Suprapubic skin (tissue), 4 donors: ENCODE data around the gene IL17C. TPM values are rescaled to one million over a fixed set of nuclear protein-coding genes. Genes with fewer than 3 reads are reported as not detected.

Experiments
- DNase-seq, 2 donors: peaks; one replicate each; pipeline ENCODE4 v3.0.0-alpha.2; 2019; ENCODE audit warnings: low spot score in 2 of 2
- H3K27ac ChIP-seq: fragments of 200-600 bp; sonication (generic); one replicate; pipeline ENCODE4 v1.5.1; 2019
- H3K27me3 ChIP-seq: fragments of 200-600 bp; sonication (generic); one replicate; pipeline ENCODE4 v1.5.1; 2019
- H3K36me3 ChIP-seq: fragments of 200-600 bp; sonication (generic); one replicate; pipeline ENCODE4 v1.5.1; 2019
- H3K4me1 ChIP-seq: fragments of 200-600 bp; sonication (generic); one replicate; pipeline ENCODE4 v1.5.1; 2019
- H3K4me3 ChIP-seq: fragments of 200-600 bp; sonication (generic); one replicate; pipeline ENCODE4 v1.5.1; 2019; ENCODE audit warnings: mild to moderate bottlenecking
- H3K9me3 ChIP-seq: fragments of 200-600 bp; sonication (generic); one replicate; pipeline ENCODE4 v1.5.1; 2019
- EP300 ChIP-seq: sonication (generic); formaldehyde crosslinking; IDR thresholded peaks from one replicate; pipeline ENCODE4 v1.6.1; 2017; ENCODE audit warnings: antibody characterized with exemption
- POLR2A ChIP-seq, 2 donors: fragments of 450-650 bp; IDR thresholded peaks; one replicate each; pipeline ENCODE4 v1.6.1; 2017; ENCODE audit warnings: antibody characterized with exemption in 2 of 2, mild to moderate bottlenecking in 2 of 2, moderate library complexity in 2 of 2
- POLR2AphosphoS5 ChIP-seq, 3 donors: sonication (generic); formaldehyde crosslinking; IDR thresholded peaks; one replicate each; pipeline ENCODE4 v1.6.1; 2017; ENCODE audit warnings: antibody characterized with exemption in 3 of 3
- WGBS: methylation state at CpG from one replicate; pipeline ENCODE4 v1.1.5; 2018; 5-methylcytosine and 5-hydroxymethylcytosine counted together
- total RNA-seq, 4 donors: library from RNA; depleted of rRNA; stranded (reverse); fragments of >200 nt; gene quantifications; one replicate each; pipeline ENCODE4 v1.1.0, GENCODE V29; 2016
- TF ChIP-seq, protein P1 (sequence below), 2 donors: fragments of 200-600 bp in 1 of 2; fragments of 450-650 bp in 1 of 2; sonication (generic) in 1 of 2; IDR thresholded peaks; one replicate each; pipeline ENCODE4 v1.5.1; 2016 to 2019; ENCODE audit warnings: antibody characterized with exemption in 2 of 2, mild to moderate bottlenecking in 1 of 2, moderate library complexity in 1 of 2

Gene IL17C
- total RNA-seq, 4 donors from 2014 or later, result not detected

DNA sequence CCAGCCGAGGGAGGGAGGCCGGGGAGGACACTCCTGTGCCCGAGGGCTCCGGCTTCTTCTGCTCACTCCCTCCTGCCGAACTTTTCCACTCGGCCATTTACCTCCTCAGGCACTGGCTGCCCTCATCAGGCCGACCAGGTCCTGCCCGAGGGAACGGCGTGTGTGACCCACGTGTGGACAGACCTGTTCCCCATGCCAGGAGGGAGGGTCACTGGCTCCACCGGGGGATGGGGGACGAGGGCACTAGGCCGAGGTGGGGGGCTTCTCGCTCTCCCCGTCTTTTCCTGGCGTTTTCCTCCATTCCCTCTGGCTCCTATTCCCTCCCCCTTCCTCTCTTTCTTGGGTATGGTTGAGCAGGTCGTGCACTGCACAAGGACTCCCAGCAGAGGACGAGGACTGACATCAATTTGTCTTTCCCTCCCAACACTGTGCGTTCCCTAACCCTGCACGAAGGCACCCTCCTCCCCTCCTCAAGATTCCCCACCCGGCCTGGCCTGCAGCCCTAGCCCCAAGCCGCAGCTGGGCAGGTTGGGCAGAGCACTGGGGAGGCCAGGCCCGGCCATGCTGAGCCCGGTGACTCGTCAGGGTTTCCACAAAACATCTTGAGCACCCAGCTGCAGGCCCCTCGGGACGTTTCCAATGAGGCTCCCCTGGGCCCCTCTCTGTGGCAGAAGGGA, 3.2 kb upstream of the IL17C start:
- no peak overlapping the region for H3K27ac ChIP-seq

DNA sequence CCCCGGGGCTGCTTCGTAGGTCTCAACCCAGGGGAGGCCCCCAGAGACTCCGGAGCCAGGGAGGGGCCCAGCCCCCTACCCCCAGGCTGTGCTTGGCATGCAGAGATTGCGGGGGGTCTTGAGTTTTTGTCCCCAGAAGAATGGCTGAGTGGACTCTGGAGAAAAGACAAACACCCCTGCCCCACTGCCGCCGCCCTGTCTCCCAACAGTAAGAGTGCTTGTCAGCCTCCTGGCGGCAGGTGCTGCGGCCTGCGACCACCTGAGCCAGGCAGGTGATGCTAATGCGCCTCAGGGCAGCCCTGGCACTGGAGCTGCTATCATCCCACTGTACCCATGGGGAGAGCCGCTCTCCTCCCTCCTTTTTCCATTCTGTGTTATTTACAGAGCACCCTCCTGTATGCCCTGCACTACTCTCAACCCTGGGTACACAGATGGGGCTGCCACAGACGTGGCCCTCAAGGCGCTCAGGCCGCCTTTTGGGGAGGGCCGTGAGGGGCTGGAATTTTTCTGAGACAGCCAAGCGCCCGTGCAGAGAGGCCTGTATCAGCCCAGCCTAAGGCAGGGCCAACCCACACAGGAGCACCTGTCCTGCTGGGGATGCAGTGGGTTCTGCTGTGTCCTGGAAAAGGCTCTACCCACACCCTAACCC, 2.6 kb upstream of the IL17C start:
- peaks cover 23% of the 10 kb centered on the region for H3K36me3 ChIP-seq
- H3K27ac ChIP-seq, result no peak overlapping the region
- no peak for TF ChIP-seq POLR2AphosphoS5 (IDR thresholded peaks at IDR 0.05)
- TF ChIP-seq, protein P1, sequence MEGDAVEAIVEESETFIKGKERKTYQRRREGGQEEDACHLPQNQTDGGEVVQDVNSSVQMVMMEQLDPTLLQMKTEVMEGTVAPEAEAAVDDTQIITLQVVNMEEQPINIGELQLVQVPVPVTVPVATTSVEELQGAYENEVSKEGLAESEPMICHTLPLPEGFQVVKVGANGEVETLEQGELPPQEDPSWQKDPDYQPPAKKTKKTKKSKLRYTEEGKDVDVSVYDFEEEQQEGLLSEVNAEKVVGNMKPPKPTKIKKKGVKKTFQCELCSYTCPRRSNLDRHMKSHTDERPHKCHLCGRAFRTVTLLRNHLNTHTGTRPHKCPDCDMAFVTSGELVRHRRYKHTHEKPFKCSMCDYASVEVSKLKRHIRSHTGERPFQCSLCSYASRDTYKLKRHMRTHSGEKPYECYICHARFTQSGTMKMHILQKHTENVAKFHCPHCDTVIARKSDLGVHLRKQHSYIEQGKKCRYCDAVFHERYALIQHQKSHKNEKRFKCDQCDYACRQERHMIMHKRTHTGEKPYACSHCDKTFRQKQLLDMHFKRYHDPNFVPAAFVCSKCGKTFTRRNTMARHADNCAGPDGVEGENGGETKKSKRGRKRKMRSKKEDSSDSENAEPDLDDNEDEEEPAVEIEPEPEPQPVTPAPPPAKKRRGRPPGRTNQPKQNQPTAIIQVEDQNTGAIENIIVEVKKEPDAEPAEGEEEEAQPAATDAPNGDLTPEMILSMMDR (IDR thresholded peaks at IDR 0.05), result no peak
- TF ChIP-seq POLR2A (IDR thresholded peaks at IDR 0.05), result no peak
- no peak for TF ChIP-seq EP300
- peaks cover 70% of the 10 kb centered on the region for H3K27me3 ChIP-seq
- WGBS, result 81% methylated on average over 15 of the region's 17 CpGs
- H3K4me1 ChIP-seq, result peaks cover 18% of the 10 kb centered on the region
- no peaks in the 10 kb centered on the region for H3K9me3 ChIP-seq
- DNase-seq, result no peak
- no peak overlapping the region for H3K4me3 ChIP-seq

More for the DNA sequence above, 3.2 kb upstream of the IL17C start:
- DNase-seq, result no peak
- Histone ChIP-seq H3K27me3 (peaks cover 63% of the 10 kb centered on the region), H3K9me3 (no peaks in the 10 kb centered on the region), H3K4me1 (peaks cover 18% of the 10 kb centered on the region), H3K4me3 (peak overlapping the region; percentile 50), H3K36me3 (peaks cover 30% of the 10 kb centered on the region)
- TF ChIP-seq, protein P1 (IDR thresholded peaks at IDR 0.05), result no peak
- TF ChIP-seq POLR2AphosphoS5 (IDR thresholded peaks at IDR 0.05), result no peak
- no peak for TF ChIP-seq EP300
- no peak for TF ChIP-seq POLR2A (IDR thresholded peaks at IDR 0.05)
- 34% methylated on average over 26 of the region's 28 CpGs for WGBS

DNA sequence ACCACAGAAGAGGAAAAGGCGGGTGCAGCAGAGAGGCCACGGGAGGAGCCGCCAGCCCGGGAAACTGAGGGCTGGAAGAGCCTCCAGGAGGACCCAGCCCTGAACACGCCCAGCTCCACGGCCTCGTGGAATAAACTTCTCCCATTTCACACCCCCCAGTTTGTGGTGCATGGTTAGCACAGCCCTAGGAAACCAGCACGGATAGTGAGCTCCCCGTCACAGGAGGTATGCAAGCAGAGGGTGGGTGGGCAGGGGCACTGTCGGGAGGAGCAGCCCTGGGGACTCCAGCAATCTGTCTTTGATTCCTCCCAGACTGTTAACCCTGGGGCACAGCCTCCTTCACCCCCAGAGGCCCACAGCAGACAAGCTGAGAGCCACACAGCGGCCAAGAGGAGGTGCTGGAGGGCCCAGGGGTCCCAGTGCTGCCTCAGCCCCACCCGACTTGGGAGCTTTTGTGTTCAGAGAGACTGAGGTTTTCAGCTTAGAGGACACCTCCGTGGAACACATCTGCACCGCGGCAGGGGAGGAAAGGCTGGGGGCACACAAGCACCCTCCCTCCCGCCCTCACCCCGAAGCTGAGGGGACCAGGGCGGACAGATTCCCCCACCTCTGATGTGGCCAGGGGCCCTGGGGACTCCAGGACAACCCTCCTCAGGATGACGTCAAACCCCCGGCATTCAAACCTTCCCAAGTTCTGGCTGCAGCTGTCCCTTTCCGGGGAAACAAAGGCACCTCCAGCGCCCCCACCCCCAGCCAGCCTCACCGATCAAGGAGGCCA, 1.7 kb upstream of the IL17C start:
- Histone ChIP-seq H3K4me3 (no peak overlapping the region), H3K4me1 (peaks cover 18% of the 10 kb centered on the region), H3K9me3 (no peaks in the 10 kb centered on the region), H3K36me3 (peaks cover 14% of the 10 kb centered on the region), H3K27ac (no peak overlapping the region), H3K27me3 (peaks cover 73% of the 10 kb centered on the region)
- no peak for DNase-seq
- no peak for TF ChIP-seq POLR2AphosphoS5 (IDR thresholded peaks at IDR 0.05)
- TF ChIP-seq EP300, result no peak
- TF ChIP-seq POLR2A (IDR thresholded peaks at IDR 0.05), result no peak
- WGBS, result 71% methylated on average over 10 of the region's 23 CpGs

DNA sequence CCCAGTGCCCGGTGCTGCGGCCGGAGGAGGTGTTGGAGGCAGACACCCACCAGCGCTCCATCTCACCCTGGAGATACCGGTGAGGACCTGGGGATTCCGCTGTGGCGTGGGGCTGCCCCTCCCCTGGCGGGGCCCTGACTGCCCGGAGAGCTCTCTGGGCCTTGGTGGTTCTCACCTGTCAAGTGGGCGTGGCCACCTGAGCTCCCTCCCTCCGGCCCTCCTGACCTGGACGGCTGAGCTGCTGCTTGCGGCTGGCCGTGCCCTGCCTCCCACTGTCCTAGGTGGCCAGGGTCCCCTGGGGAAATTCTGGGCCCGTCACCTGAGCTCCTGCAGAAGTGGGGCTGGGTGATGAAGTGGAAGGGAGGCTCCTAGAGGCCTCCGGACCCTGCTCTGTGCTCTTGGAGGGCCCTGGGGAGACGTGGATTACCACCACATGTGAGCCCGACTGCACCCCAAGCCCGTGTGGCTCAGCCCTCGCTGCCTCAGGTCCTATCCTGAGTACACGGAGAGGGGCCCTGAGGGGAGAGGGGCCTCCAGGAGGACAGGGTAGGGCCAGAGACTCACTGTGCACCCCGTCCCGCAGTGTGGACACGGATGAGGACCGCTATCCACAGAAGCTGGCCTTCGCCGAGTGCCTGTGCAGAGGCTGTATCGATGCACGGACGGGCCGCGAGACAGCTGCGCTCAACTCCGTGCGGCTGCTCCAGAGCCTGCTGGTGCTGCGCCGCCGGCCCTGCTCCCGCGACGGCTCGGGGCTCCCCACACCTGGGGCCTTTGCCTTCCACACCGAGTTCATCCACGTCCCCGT, 1.1 kb downstream of the IL17C start:
- Histone ChIP-seq H3K4me3 (no peak overlapping the region), H3K27ac (no peak overlapping the region), H3K27me3 (peaks cover 71% of the 10 kb centered on the region), H3K9me3 (no peaks in the 10 kb centered on the region), H3K36me3 (peaks cover 6% of the 10 kb centered on the region), H3K4me1 (peaks cover 16% of the 10 kb centered on the region)
- no peak for DNase-seq
- 7% methylated on average over 5 of the region's 45 CpGs for WGBS
- TF ChIP-seq, protein P1 (IDR thresholded peaks at IDR 0.05), result no peak
- TF ChIP-seq EP300 (no peak), POLR2AphosphoS5 (IDR thresholded peaks at IDR 0.05) (no peak)

DNA sequence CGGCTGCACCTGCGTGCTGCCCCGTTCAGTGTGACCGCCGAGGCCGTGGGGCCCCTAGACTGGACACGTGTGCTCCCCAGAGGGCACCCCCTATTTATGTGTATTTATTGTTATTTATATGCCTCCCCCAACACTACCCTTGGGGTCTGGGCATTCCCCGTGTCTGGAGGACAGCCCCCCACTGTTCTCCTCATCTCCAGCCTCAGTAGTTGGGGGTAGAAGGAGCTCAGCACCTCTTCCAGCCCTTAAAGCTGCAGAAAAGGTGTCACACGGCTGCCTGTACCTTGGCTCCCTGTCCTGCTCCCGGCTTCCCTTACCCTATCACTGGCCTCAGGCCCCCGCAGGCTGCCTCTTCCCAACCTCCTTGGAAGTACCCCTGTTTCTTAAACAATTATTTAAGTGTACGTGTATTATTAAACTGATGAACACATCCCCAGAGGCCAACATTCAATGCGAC, 1.7 kb downstream of the IL17C start:
- Histone ChIP-seq H3K4me3 (no peak overlapping the region), H3K27me3 (peaks cover 66% of the 10 kb centered on the region), H3K9me3 (no peaks in the 10 kb centered on the region), H3K36me3 (peaks cover 6% of the 10 kb centered on the region), H3K27ac (no peak overlapping the region), H3K4me1 (peaks cover 9% of the 10 kb centered on the region)
- TF ChIP-seq, protein P1 (IDR thresholded peaks at IDR 0.05), result no peak
- TF ChIP-seq POLR2A (IDR thresholded peaks at IDR 0.05), result no peak
- no peak for TF ChIP-seq POLR2AphosphoS5 (IDR thresholded peaks at IDR 0.05)
- TF ChIP-seq EP300, result no peak
- WGBS, result 35% methylated on average over 6 of the region's 13 CpGs
- no peak for DNase-seq
